HG03439 (cell line): ENCODE measurements around the gene IL3RA.
A peak's percentile ranks its signal among the peaks of the same experiment; 100 is the strongest.

Source experiments
- ATAC-seq: cut with Tn5 transposase; IDR thresholded peaks from one replicate; pipeline ENCODE4 v1.9.1; 2021; ENCODE audit warnings: mild to moderate bottlenecking, moderate library complexity; ENCODE audit not compliant: unreplicated experiment

IL3RA gene

DNA sequence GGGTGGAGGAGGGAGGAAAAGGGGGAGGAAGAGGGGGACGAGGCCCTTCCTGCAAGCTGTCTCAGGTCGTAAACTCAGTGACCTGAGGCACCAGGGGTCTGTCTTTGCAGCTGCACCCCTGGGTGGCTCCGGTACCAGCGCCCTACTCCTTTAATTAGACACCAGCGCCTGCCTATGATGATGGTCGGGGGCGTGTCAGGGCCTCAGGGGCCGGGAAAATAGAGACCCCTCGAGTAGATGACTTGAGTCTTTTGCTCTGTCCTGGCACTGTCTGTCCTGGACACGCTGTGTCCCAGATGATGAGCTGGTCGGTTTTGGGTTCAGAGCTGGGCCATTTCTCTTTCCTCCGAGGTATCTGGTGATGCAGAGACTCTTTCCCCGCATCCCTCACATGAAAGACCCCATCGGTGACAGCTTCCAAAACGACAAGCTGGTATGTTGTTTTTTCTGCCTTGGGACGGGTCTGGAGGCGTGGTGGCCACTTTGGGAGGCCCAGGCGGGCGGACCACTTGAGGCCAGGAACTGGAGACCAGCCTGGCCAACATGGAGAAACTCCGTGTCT lies 44.2 kb downstream of the IL3RA start:
- no peak for ATAC-seq

DNA sequence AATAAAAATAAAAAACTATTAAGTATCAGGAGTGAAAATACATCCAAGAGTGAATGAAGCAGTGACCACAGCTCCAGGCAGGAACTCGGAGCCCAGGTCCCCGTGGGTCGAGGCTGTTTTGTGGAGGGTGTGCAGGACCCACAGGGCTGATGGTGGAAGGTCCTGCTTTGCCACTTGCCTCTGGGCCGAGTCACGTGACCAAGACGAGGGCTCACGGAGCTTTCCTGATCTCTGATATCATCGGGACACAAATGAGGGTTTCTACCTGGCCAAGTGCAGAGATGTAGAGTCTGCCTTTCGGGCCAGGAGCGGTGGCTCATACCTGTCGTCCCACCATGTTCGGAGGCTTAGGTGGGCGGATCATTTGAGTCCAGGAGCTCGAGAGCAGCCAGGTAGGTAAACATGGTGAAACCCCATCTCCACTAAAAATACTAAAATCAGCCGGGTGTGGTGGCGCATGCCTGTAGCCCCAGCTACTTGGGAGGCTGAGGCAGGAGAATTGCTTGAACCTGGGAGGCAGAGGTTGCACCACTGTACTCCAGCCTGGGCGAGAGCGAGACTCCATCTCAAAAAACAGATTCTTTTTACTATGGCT lies 48.2 kb downstream of the IL3RA start:
- no peak for ATAC-seq

DNA sequence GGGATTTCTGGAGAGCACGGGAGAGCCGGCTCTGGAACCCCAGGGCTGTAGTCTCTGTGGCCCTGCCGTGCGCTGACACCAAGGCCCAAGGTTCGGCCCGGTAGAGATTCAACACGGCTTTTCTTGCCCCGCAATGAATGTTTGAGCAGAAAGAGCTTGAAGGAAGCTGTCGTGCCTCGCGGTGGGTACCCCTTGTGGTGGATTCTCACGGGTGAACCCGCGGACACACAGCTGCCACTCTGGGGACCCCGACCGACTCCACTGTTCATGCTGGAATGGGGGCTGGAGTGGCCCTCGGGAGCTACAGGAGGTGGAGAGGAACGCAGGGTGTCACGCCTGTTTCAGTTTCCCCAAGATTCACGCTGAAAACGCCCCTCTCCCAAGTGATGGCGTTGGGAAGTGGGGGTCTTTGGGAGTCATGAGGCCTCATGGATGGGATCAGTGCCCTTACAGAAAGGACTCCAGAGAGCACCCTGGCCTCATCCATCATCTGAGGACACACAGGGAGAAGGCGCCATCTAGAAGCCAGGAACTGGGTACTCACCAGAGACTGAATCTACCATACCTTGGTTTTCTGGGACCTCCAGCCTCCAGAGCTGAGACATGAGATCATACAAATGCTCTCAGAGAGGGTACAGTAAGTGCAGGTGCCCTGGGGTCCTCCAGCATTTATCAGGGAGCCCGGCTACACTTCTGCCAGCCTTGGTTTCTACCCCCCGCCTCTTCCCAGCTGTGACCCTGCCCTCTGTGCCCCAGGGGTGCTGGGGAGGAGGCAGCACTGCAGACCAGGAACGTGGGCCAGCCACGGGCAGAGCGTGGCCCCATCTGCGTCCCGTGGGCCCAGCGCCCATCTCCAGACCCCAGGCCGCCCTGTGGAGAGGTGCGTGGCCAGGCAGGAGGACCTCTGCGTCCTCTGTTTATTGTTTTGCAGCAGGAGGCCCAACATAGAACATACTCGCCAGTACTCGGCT lies 49.0 kb downstream of the IL3RA start:
- ATAC-seq: no peak

DNA sequence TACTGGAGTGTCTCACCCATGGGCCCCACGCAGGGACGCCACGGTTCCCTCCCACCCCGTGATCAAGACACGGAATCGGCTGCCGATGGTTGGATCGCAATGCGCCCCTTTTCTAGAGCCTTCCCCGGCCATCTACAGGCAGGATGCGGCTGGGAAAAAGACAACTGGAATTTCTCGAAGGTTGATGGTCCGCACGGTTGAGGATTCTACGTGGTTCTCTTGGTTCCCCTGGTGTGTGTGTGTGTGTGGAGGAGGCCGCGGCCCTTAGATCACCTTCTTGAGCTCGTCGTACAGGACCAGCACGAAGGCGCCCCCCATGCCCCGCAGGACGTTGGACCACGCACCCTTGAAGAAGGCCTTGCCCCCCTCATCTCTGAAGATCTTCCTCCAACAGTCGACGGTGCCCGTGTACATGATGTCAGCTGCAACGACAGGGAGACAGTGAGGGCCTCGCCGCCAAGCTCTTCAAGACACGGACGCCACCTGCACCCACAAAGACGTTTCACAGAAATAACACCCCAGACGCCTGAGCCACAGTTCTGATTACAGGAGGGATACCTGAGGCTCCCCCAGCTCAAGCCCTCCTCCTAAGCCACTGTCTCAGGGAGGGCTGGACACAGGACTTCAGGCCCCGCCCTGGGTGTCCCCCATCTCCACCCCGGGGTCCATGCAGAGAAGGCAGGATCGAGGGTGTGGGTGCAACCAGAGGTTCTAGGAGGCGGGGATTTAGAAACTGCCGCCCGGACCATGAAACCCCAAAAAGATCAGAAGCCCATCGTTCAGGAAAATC lies 49.9 kb downstream of the IL3RA start:
- ATAC-seq: no peak

DNA sequence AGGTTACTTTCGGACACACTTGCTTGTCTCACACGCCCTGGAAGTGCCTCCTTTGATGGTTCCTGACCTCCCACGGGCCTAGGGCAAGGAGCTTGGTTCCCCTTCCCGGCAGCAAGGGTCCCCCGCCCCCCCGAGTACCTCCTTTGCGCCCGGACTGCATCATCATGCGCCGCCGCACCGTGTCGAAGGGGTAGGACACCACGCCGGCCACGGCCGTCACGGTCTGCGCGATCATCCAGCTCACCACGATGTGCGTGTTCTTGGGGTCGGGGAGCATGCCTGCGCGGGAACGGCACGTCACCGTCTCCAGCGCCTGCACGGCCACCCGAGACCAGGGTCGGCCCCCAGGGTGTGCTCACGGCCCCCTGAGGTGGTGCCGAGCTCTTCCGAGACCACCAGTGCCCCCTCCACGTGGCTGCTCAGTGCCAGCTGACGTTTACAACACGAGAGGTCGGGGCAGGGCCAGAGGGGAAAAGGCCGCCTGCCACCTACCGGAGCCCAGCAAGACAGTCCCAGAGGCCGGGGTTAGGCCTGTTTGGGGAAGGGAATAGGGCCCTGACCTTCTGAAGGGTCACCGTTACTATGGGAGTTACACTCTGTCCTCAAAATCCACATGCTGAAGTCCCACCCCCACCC lies 50.7 kb downstream of the IL3RA start:
- ATAC-seq: no peak

DNA sequence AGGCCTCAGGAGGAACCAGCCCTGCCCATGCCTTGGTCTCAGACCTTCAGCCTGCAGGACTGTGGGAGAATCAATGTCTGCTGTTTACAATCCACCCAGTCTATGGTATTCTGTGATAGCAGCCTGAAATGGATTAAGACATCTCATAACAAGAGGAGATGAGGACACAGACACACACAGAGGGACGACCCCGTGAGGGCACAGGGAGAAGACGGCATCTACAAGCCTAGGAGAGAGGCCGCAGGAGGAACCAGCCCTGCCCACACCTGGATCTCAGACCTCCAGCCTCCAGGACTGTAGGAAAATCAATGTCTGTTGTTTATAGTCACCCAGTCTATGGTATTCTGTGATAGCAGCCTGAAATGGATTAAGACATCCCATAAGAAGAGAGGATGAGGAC lies 52.1 kb downstream of the IL3RA start:
- no peak for ATAC-seq

DNA sequence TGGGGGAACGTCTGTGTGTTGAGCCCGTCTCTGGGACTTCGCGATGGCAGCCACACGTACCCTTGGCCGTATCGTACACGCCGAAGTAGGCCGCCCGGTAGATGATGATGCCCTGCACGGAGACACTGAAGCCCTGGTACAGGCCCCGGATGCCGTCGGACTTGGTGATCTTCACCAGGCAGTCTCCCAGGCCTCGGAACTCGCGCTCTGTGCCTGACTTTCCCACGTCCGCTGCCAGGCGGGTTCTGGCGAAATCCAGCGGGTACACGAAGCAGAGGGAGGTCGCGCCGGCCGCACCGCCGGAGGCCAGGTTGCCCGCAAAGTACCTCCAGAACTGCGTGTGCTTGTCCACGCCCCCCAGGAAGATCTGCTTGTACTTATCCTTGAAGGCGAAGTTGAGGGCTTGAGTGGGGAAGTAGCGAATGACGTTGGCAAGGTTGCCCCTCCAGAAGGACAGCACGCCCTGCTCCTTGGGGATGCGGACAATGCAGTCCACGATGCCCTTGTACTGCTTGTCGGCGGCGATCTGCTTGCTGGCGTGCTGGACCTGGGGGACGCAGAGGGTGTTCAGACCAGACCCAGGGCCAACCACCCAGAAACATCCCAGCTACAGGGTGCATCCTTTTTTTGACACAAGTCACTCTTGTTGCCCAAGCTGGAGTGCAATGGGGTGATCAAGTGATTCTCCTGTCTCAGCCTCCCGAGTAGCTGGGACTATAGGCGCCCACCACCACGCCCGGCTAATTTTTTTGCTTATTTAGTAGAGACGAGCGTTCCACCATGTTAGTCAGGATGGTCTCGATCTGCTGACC lies 52.8 kb downstream of the IL3RA start:
- no peak for ATAC-seq

DNA sequence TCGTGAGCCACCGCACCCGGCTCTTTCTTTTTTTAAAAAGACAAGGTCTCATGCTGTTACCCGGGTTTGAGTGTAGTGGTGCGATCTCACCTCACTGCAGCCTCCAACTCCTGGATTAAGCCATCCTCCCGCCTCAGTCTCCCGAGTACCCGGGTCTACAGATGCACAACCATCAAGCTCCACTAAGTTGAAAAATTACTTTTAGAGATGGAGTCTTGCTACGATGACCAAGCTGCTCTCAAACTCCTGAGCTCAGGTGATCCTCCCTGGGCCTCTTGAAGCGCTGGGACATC lies 53.4 kb downstream of the IL3RA start:
- no peak for ATAC-seq

DNA sequence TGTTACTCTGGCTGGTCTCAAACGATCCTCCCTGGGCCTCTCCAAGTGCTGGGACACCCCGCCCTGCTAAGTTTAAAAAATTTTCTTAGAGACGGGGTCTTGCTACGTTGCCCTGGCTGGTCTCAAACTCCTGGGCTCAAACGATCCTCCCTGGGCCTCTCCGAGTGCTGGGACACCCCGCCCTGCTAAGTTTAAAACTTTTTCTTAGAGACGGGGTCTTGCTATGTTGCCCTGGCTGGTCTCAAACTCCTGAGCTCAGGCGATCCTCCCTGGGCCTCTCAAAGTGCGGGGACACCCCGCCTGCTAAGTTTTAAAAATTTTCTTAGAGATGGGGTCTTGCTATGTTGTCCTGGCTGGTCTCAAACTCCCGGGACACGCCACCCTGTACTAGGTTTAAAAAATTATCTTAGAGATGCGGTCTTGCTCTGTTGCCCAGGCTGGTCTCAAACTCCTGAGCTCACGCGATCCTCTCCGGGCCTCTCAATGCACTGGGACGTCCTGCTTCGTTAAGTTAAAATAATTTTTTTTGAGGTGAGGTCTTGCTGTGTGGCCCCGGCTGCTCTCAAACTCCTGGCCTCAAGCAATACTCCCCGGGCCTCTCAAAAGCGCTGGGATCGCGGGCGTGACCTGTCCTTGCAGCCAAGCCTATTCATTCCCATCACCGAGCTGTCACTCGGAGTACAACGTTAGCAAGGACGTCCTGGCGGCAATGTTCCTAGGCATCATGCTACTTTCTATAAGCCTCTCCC lies 54.2 kb downstream of the IL3RA start:
- no peak for ATAC-seq

DNA sequence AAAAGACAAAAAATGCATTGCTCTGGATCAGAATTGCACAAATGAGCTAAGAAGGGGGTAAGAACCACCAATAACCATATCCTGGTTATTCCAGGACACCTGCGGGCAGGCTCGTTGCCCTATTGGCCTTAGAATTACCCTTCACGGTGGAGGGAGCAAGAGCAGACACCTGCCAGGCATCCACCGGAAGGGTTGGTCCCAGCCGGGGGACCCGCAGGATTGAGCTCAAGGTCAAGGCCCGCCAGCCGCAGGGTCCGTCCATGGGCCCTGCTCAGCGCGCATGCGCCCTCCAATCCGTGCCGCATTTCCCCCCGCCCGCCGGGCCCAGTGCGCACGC lies 54.8 kb downstream of the IL3RA start:
- ATAC-seq: no peak

DNA sequence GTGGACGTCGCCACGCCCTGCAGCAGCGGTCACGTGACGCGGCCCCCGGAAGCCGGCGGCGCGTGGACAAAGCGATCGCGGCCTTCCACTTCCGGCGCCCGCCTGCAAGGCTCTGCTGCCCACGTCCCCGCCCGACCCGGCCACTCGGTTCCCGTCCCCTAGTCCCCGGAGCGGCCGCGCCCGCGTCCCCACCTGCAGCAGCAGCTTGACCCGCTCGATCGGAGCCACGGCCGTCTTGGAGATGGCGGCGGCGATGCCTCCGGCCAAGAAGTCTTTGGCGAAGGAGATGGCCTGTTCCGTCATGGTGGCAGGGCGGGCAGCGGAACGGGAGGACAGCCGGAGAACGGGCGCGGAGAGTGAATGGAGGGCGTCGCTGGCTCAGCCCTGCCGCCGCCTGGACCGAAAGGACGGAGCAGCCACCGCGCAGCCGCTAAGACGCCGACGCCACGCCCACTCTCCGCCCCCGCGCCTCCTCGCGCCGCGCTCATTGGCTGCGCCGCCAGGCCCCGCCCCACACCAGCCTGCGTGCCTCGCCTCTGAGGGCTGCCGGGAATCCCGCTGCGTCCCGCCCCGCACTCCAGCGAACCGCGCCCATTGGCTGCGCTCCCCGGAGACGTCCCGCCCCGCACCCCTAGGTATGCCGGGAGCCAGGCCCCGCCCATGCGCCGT lies 55.3 kb downstream of the IL3RA start, which contains the start of gene SLC25A6:
Gene SLC25A6, minus strand, starts transcription at position 407 of the 669 bp plus-strand sequence. Its CDS starts 104 bp downstream, at position 303.
- peak; percentile 95 for ATAC-seq

DNA sequence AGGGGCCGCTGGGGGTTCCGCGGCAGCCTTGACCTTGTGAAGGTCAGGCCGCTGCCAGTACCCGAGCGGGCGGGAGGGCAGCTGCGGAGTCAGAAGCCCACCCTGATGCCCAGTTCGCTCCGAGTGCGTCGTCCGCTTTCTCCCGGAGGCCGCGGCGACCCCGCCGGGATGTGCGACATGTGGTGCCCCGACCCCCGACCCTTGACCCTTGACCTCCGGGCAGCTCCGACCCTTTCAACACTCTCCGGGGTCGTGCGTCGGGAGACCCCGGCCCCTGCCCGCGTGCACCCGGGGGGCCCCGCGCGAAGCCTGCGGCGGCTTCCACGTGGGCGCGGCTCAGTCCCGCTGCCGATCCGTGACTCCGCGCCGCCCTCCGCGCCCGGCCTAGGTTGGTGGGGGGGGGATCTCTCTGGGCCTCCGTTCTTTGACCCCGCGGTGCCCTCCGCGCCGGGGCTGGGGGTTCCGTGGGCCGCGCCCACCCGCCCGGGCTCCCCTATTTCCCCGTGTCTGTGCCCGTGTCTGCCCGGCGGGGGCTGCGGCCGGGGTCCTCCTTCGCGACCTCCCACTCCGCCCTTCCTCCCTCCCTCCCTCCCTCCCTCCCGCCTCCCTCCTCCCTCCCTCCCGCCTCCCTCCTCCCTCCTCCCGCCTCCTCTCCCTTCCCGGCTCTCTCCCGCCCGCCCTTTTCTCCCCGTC lies 55.9 kb downstream of the IL3RA start:
- ATAC-seq: peak; percentile 27

DNA sequence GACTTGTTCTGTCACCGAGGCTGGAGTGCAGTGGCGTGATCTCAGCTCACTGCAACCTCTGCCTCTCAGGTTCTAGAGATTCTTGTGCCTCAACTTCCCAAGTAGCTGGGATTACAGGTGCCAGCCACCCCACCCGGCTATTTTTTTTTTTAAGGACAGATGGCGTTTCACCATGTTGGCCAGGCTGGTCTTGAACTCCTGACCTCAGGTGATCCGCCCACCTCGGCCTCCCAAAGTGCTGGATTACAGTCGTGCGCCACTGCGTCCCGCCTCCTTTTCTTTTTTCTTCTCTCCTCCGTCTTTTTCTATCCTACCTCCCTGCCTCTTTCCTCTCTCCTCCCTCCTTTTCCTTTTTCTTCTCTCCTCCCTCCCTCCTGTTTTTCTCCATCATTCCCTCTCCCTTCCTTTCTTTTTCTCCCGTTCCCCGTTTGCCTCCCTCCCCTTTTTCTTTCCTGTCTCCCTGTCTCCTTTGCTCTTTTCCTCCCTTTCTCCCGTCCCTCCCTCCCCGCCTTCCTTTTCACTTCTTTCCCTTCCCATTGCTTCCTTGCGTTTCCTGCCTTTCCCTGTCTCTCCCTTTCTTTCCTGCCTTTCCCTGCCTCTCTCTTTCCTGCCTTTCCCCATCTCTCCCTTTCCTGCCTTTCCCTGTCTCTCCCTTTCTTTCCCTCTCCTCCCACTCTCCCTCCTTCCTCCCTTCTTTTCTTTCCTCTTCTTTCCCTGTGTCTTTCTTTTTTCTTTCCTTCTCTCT lies 57.5 kb downstream of the IL3RA start:
- no peak for ATAC-seq

DNA sequence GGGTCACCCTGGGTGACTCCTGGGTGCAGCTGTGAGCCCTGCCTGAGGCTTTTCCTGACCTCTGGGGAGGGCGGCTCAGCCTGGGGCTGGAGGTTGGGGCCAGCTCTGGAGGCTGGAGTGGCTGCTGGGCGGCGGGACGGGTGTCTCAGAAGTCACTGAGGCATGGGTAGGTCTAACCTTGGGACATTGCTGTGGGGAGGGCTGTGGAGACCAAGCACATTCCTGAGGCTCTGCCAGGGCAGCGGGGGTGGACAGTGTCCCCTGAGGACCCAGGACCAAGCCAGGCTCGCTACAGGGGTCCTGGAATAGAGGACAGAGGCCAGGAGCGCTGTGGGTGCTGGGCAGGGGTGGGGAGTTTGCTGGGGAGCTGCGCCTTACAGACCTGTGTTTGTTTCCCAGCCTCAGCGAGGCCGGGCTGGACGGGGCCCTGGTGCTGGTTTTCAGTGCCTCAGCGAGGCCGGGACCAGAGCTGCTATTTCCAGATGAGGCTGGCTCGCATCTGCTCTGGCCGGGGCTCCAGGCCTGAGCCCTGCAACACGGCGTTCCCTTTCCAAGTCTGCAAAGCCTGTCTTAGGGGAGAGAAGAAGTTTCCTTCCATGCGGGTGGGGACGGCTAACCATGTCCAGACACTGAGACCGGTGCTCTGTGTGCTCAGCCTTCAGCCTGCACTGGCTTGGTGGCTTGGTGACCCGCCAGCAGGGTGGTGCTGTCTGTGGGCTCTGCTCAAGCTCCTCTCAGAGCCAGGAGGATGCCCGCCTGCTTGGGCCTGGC lies 58.3 kb downstream of the IL3RA start:
- ATAC-seq: no peak

DNA sequence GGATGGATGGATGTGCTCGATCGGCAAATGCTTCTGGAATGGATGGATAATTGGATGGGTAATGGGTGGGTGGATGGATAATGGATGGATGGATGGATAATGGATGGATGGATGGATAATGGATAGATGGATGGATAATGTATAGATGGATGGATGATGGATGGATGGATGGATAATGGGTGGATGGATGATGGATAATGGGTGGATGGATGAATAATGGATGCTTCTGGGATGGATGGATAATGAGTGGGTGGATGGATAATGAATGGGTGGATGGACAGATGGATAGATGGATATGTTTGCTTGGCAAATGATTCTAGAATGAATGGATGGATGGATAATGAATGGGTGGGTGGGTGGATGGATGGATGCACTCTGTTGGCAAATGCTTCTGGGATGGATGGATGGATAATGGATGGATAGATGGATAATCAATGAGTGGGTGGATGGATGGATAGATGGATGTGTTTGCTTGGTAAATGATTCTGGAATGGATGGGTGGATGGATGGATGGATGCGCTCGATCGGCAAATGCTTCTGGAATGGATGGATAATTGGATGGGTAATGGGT lies 59.1 kb downstream of the IL3RA start:
- ATAC-seq: no peak

DNA sequence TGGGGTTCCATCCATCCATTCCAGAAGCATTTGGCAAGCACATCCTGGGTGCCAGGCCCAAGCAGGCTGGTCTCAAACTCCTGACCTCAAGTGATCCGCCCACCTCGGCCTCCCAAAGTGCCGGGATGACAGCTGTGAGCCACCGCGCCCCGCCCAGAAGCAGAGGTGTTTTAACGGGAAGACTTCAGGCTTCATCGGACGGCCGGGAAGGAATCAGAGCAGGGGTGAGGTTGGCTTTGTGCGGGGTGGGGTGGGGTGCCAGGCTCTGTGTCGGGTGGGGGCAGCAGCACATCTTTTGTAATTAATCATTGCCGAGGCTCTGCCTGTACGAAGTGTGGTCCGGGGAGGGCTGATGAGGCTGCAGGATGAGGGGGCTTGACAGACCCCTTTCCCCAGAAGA lies 60.4 kb downstream of the IL3RA start:
- ATAC-seq: no peak
